AG09319 (cell line): ENCODE data around the gene KRTAP25-1.

Source experiments
- DNase-seq: peaks from one replicate; pipeline ENCODE4 v3.0.0-alpha.2; 2010; ENCODE audit warnings: low read depth; ENCODE audit errors: extremely low read depth
- TF ChIP-seq, protein P1 (sequence below): IDR thresholded peaks from 2 replicates; pipeline ENCODE4 v1.5.1; 2011; ENCODE audit warnings: low read depth, mild to moderate bottlenecking, inconsistent platforms, low read length, moderate library complexity

The KRTAP25-1 gene, protein sequence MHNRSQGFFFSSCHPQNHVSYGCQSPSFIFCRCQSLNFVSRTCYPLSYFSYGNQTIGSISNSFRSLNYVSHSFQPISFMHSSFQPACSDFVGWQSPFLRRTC

DNA sequence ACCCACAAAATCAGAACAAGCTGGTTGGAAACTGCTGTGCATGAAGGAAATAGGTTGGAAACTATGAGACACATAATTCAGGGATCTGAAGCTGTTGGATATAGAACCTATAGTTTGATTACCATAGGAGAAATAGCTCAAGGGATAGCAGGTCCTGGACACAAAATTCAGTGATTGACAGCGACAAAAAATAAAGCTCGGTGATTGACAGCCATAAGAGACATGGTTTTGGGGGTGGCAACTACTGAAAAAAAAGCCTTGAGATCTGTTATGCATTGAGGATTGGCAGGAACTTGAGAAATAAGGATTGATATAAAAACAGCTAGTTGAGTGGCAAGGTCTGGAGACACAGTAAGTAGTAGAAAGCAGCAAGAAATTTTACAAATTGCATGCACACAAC lies at the start of gene KRTAP25-1:
Gene KRTAP25-1, minus strand, starts transcription at position 300 of the 400 bp plus-strand sequence. Its CDS starts 24 bp downstream, at position 276.
- DNase-seq, result no peak
- TF ChIP-seq, protein P1, sequence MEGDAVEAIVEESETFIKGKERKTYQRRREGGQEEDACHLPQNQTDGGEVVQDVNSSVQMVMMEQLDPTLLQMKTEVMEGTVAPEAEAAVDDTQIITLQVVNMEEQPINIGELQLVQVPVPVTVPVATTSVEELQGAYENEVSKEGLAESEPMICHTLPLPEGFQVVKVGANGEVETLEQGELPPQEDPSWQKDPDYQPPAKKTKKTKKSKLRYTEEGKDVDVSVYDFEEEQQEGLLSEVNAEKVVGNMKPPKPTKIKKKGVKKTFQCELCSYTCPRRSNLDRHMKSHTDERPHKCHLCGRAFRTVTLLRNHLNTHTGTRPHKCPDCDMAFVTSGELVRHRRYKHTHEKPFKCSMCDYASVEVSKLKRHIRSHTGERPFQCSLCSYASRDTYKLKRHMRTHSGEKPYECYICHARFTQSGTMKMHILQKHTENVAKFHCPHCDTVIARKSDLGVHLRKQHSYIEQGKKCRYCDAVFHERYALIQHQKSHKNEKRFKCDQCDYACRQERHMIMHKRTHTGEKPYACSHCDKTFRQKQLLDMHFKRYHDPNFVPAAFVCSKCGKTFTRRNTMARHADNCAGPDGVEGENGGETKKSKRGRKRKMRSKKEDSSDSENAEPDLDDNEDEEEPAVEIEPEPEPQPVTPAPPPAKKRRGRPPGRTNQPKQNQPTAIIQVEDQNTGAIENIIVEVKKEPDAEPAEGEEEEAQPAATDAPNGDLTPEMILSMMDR, result no peak

DNA sequence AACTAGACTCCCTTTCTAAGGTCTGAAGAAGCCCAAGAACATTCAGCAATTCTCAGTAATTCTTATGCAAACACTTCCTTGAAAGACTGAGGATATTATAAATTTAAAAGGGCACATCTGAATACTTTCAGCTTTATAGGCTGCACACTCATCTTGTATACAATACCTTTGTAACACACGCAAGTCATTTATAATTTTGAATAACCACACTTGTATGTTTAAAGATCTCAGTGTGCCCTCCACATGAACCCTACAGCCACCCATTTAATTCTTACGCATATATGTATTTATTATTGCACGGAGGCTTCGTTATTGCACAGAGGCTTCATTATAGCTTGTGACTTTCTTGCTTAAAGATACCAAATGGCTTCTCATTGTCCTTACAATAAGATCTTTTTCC lies 49.4 kb upstream of the KRTAP25-1 start:
- no peak for DNase-seq
- TF ChIP-seq, protein P1, result no peak

DNA sequence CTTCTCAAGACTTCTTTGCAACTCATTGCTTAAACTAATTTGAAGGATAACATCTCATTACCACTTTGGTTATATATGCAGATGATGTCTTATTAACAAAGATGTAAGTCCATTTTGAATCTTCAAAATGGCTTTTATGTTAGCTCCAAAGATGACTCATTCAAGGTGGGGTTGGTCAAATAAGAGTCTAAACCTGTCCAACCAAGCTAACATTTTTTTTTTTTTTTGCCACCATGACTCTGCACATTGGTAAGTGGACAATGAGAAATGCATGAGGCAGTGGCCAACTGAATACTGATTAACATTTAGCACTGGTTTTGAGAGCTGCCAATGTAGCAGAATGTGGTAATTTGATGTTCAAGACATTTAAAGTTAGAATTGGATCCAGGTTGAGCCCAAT lies 48.5 kb upstream of the KRTAP25-1 start:
- DNase-seq, result no peak
- TF ChIP-seq, protein P1, result no peak

DNA sequence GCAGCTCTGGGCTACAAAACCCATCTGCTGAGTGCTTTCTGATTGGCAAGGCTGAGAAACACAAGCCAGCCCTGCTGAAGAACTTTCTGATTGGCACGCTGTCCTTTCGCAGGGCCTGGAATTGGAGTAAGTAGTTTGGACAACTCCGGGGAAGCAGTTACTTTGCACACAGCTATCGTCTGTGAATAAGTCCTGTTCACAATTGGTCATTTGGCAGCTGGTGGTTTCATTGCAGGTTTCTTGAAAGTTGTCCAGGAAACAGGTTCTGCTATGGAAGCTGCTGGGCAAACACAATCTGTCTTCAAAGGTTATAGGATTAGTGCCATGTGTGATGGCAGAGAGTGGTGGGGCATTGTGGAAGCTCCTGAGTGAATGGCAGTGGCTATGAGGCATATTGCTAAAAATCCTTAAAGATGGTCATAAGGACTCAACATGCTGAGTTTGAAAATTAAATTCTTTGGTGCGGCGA lies 48.0 kb upstream of the KRTAP25-1 start, which contains the start of gene KRTAP27-1:
Gene KRTAP27-1, minus strand, starts transcription at position 419 of the 469 bp plus-strand sequence. Its CDS starts 26 bp downstream, at position 393.
- TF ChIP-seq, protein P1, result no peak
- DNase-seq, result no peak

DNA sequence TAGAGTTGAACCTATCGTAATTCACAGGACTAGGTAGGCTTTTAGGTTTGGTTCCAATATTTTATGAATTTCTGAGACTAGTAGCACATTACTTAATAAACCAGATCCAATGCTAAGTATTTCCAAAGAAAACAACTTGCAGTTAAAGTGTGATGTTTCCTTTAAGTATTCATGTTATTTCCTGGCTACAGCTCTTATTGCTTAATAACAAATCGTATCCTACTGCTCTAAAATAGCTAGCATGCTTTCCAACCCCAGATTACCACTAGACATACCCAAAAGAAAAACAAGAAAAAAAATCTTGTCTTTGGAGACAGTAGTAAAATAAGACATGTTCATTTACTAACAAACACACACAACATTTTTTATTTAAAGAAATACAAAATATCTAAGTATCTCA lies 47.3 kb upstream of the KRTAP25-1 start:
- TF ChIP-seq, protein P1, result no peak
- DNase-seq, result no peak

DNA sequence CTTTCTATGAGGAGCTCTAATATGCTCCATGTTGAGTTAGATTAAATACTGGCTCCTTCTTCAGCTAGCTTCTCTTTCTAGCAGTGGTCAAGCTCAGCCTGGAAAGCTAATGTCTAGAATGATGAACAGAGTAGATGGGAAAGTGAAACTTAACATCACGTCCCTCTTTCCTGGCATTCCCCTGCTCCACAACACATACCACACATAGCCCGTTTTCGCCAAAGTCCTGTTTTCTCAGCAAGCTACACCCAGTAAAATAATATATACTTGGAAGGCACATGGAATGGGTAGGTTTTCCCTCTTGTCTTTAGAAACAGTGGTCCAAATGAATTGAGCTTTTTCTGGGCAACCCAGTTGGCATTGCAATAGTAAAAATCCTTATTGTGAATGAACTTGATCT lies 44.4 kb upstream of the KRTAP25-1 start:
- DNase-seq, result no peak
- TF ChIP-seq, protein P1, result no peak

DNA sequence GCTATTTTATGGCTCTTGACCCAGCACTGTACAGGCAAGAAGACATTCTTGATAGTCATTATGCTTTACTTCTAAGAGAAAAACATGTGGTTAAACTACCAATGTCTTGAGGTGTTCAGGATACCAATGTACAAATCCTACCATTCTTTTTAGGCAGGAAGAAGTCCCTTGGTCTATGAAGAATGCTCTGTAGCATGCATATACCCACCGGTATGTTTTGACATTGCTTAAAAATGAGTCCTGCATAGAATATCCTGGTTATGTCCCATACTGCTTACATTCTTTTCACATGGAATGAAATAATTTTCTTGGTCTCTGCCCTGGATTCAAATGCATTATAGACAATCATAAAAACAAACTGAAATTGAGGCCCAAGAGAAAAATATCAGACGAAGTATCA lies 43.4 kb upstream of the KRTAP25-1 start:
- TF ChIP-seq, protein P1, result no peak
- no peak for DNase-seq
